GM18951 (cell line): ENCODE data around the gene ARL5C.
A peak's percentile ranks its signal among the peaks of the same experiment; 100 is the strongest.

ENCODE experiments used
- POLR2A ChIP-seq: IDR thresholded peaks from 4 replicates; pipeline ENCODE4 v1.6.1; 2011; ENCODE audit warnings: mild to moderate bottlenecking; ENCODE audit not compliant: insufficient read length, insufficient read depth; ENCODE audit errors: extremely low read depth
- in situ Hi-C: fragments of 300-500 bp; cut with MboI; formaldehyde crosslinking; loops from one replicate; pipeline ENCODE4 v1.12.0; 2022; ENCODE audit warnings: low sequenced_read_pairs, mixed read lengths, inconsistent platforms; ENCODE audit not compliant: unreplicated experiment

The ARL5C gene

GRCh38 chr17:39197380-39198185 is 31.6 kb upstream of the ARL5C start, which contains the start of gene CACNB1:
Gene CACNB1, minus strand, starts transcription at chr17:39197669. Its CDS starts 174 bp downstream, at chr17:39197495.
- in situ Hi-C loops: no loop called here
- TF ChIP-seq POLR2A: peak; percentile 69

GRCh38 chr17:39196808-39197291 is 30.9 kb upstream of the ARL5C start:
- in situ Hi-C loops: no loop called here
- no peak for TF ChIP-seq POLR2A

DNA sequence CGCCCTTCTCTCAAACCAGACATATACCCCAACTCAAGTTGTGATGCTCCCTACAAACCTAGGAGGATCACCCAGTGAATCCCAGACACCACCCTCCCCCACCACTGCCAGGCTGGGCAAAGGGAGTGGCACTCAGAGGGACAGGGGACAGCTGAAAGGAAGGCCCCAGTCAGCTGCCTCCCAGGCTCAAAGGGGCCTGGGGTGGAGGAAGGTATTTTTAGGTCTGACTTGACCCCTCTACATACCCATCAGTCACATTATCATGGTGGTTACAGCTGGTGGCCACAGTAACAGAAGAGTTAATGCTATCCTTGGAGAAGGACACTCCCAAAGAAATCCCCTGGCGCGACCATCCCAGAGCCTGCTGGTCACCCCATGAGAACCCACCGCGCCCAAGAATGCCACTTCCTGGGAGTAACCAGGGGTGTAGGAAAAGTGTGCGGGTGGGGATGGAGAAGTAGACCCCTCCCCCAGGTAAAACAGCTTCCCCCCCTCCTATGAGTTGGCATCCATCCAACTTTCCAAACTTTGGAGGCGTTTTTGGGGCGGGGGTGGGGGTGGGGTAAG is 30.4 kb upstream of the ARL5C start:
- in situ Hi-C loops: no loop called here
- no peak for TF ChIP-seq POLR2A

- TF ChIP-seq POLR2A: no peak
- in situ Hi-C loops: no loop called here
Observed at GRCh38 chr17:39195568-39196160, 29.7 kb upstream of the ARL5C start.

DNA sequence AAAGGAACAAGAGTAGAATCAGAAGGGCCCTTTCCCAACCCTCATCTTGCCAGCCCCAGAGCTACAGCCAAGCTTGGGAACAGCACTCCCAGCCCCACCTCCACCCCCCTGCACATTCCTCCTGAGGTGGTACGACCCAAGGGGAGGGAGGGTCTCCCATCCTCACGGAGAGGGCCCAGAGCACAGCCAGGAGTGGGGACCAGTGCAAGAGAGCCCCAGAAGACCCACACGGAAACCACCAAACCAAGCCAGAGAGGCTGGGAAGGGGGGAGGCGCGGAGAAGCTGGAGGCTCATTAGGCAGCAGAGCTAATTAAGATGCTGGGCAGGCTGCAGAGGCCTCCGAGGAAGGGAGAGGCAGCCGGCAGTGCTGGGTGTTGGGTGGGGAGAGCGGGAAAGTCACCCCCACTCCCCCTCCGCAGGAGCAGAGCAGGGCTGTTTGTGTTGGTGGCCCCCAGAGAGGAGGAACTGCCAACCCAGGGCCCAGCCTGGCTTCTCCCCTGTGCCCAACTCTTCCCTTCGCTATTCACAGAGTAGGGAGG is 29.1 kb upstream of the ARL5C start:
- in situ Hi-C loops: no loop called here
- no peak for TF ChIP-seq POLR2A

DNA sequence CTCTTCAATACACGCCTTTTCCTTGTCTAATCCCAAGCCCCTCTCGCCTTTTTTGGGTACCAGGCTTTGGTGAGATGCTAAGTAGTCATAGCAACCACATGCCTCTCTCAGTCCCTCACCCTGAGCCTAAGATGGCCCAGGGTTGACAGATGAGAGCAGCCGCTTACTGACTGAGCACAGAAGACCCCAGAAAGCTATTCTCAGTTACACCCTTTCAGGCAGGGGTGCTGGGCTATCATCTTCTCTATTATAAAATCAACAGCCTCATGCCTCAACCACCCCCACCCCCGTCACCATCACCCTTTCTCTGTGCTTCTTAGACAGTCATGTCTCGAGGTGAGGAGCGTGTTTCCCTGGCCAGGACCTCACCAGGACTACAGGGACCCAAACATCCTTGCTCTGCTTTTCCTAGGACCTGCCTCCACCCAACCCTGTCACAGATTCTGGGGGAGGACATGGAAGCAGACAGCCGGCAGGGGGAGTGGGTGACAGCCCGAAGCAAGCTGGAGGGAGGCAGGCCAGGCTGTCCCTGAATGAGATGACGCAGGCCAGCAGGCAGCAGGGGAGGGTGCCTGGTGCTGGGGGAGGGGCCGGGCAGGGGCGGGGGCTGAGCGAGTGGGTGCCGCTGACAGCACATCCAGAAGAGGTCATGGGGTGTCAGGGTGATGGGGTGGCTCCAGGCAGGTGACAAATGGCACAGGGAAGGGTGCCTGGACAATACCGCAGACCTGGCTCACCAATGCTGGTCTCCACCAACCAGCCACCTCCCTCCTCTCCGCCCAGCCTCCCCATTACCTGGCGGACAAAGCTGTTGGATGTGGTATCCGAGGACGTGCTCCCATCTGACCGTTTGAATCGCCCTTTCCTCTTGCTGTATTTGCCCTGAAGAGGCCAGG is 28.4 kb upstream of the ARL5C start:
- in situ Hi-C loops: no loop called here
- no peak for TF ChIP-seq POLR2A

DNA sequence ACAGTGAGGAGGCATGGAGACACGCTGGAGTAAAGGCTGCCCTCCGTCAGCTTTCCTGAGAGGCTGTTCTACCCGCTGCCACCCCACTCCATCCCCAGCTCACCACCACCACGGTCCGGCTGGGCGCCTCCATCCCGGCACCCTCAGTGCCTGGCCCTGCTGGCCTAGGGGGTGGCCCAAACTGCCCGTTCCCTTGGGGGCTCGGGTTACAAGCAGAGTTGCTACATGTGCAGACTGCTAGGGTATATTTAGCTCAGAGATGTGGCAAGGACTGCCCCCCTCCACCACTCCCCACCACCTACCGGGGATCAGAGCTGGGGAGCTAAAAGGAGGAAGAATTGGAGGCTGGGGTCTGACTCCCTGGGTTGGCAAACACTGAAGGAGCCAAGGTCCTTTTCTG is 27.4 kb upstream of the ARL5C start:
- no peak for TF ChIP-seq POLR2A
- in situ Hi-C loops: no loop called here

DNA sequence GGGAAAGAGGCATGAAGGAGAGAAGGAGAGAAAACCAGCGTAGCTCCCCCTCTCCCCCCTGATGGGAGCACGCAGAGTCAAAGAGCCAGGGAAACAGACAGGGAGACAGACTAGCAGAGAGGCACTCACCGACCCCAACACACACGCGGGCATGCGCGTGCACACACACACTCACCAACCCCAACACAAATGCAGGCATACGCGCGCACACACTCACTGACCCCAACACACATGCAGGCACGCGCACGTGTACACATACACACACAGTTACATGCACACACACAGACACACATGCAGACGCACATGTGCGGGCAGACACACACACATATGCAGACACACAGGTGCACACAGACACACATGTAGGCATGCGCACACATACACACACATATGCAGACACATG is 26.9 kb upstream of the ARL5C start:
- in situ Hi-C loops: no loop called here
- no peak for TF ChIP-seq POLR2A

DNA sequence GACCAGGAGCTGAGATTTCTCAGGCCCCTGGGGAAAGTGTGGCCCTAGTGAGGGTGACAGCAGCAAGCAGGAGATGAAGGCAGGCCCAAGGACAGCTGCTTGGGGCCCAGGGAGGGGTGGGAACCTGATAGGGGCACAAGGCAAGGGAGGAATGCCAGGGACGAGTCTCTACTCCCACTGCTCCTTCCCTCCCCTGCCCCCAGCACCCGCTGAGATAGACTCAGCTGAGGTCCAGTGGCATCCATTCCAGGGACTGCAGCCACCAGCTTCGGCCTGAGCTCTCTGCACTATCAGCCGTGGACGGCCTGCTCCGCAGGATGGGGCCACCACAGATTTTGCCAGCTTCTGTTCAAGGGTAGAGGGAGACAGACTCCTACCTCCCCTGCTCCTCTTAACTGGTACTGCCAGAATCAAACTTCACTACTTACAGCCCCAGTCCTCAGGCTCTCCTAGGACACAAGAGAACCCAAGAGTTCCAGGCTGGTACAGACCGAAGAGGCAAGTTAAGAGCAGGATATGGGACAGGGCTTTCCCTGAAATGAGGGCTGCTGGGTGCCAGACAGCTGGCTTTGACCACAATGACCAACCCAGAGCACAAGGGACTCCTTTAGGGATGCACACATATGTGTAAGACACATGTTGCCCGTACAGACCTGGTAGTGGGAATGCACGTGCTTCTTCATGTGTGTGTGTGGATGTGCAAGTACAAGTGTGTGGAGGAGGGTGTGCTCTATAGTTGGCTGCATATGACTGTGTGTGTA is 26.0 kb upstream of the ARL5C start:
- no peak for TF ChIP-seq POLR2A
- in situ Hi-C loops: no loop called here

GRCh38 chr17:39187152-39187830 is 21.3 kb upstream of the ARL5C start:
- in situ Hi-C loops: no loop called here
- no peak for TF ChIP-seq POLR2A

DNA sequence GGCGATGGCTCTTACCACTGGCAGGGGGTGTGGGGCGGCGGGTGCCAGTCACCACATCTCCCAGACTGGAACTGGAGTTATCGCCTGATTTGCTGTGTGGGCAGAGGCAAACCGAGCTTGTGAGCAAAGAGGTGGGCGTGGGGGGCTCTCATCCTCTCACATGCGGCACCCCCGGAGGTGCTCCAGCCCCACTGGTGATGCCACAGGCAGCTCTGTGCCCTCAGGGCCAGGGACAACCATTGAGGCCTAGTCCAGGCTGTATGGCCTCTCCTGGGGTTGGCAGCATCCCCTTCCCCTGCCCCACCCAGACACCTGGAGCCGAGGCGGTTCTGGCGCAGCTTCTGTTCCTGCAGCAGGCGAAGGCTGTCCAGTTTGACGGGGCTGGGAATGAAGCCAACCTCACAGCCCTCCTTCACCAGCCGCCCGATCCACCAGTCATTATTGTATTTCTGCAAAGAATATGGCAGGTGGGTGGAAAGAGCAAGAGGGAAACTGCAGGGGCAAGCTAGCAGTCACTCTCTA is 20.6 kb upstream of the ARL5C start:
- no peak for TF ChIP-seq POLR2A
- in situ Hi-C loops: no loop called here
